ENCODE results near the gene CCDC69.

GRCh38 chr5:151150471-151151262, 73.2 kb downstream of the CCDC69 start:
- TF ChIP-seq CTCF (IDR thresholded peaks at IDR 0.05) (no peak), EP300 (IDR thresholded peaks at IDR 0.05) (no peak), POLR2A (IDR thresholded peaks at IDR 0.05; ENCODE audit: low read depth) (no peak)

All from esophagus muscularis mucosa (tissue), 4 donors.